Measurements from ENCODE around the gene MAD1L1.

Gene MAD1L1

GRCh38 chr7:2033586-2034135 is 199.1 kb downstream of the MAD1L1 start:
- no peak for DNase-seq (ENCODE audit: low read depth in 1 of 2, low spot score in 1 of 2)

DNA sequence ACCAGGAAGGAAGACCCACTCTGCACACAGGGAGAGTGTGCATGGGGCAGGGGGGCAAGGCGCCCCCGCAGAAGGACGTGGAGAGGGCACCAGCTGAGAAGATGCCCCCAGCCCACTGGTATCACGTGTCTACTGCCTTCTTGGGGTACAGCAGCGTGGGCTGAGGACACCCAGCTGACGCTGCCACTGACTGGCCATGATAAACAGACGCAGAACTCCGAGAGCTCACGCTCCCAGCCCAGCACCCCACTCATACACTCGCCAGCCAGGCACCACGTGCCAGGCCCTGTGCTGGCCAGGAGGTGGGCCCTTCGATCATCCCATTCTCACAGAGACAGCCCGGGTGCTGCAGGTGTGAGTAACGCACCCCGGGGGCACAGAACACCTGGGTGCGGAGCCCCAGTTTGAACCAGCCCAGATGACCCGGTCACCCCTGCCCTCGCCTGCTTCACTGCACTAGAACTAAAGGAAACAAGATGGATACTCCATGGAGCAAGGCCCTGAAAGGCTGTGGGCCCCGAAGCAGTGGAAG is 199.8 kb downstream of the MAD1L1 start:
- DNase-seq (ENCODE audit: low read depth in 1 of 2, low spot score in 1 of 2), result no peak

- DNase-seq (ENCODE audit: low read depth in 1 of 2, low spot score in 1 of 2), result no peak
These were observed 200.5 kb downstream of the MAD1L1 start for GRCh38 chr7:2032030-2032875.

DNA sequence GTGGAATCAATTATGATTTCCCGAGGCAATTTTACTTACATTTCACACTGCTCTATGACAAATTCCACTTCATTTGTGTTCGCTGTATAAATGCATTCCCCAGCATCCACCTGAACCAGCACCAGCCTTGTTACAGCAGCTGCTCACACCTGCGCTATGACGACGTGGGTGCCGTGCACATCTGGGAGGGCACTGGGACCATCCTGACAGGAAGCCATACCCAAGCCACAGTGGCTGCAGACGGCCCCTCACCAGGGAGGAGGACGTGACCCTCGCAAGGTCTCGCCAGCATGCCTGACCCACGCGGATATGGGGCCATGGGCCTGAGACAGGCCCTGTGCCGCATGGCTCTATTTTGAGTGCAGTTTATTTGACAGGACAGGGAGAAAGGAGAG is 201.3 kb downstream of the MAD1L1 start:
- no peak for DNase-seq (ENCODE audit: low read depth in 1 of 2, low spot score in 1 of 2)

DNA sequence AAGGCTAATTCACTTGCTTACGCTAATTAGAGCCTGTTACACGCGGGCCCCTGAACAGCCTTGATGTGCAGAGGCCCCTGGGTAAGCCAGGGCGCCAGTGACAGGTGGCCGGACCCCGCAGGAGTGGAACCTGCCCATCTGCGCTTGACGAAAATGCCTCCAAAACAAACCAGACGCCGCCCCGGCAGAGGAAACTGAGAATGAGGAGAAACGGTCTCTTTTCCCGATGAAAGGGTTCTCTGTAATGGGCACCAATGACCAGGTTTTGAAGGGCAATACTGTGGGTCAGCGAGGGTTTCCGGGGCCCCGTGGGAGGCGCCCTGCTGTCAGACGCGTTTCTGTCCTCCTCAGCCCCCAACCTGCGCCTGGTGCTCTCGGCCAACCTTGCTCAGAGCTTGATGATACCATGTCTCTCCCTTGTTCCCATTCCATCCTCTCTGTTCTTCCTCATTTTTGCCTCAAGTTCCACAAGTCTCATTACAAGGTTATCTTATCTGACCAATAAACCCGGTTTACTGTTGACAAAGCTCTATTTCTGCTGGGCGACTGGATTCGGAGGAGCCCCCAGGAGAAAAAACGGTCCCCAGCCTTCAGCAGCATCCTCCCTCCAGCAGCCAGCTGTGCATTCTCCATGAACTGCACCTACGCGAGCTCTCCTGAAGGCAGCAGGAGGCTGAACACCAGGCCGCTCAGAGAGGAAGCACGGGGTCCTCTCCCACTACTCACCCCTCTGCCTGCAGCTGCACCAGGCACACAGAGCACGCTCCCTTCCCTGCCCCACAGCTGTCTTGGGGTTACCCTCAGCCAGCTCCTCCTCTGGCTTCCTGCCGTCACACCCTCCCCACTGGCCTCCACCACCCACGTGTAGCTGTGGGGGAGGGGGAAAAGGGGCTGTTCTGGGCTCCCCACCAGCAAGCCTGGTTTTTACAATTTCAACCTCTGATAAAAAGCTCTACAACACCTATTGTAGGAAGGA is 202.0 kb downstream of the MAD1L1 start:
- no peak for DNase-seq (ENCODE audit: low read depth in 1 of 2, low spot score in 1 of 2)

DNA sequence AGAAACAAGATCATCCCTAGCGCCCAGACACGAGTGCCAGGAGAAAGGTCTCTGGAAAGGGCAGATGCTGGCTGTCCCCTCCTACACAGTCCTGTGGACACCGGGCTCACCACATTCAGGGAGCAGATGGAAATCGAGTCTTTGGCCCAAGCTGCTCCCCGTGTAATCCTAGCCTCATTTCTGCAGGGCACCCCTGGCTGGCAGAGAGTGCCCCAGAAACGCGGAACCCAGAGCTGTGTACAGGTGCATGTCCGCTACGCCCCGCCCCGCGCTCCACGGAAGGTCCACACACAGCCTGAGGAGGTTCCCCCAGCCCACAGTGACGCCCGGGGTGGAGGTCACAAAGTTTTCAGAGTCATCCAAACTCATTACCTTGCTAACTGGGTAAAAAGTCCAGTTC is 202.8 kb downstream of the MAD1L1 start:
- DNase-seq (ENCODE audit: low read depth in 1 of 2, low spot score in 1 of 2), result no peak

- no peak for DNase-seq (ENCODE audit: low read depth in 1 of 2, low spot score in 1 of 2)
These were observed 203.4 kb downstream of the MAD1L1 start for GRCh38 chr7:2029211-2029905.

- DNase-seq (ENCODE audit: low read depth in 1 of 2, low spot score in 1 of 2), result no peak
These were observed 204.0 kb downstream of the MAD1L1 start for GRCh38 chr7:2028733-2029132.

DNA sequence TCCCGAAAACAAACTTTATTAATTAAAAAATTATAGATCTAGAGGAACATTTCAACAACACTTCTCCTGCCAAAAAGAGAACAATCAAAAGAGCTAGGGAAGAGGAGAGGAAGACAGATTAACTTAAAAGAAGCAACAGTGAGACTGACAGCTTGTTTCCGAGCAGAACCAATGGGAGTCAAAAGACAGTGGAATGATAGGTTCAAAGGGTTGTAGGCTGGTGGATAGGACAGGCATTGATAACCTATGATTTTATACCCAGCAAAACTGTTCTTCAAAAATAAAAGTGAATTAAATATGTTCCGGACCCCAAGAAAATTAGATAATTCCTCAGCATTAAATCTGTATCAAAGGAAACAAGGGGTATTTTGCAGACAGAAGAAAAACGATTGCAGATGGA is 207.6 kb downstream of the MAD1L1 start:
- no peak for DNase-seq (ENCODE audit: low read depth in 1 of 2, low spot score in 1 of 2)

- no peak for DNase-seq (ENCODE audit: low read depth in 1 of 2, low spot score in 1 of 2)
These were observed 208.2 kb downstream of the MAD1L1 start for GRCh38 chr7:2024567-2024918.

DNA sequence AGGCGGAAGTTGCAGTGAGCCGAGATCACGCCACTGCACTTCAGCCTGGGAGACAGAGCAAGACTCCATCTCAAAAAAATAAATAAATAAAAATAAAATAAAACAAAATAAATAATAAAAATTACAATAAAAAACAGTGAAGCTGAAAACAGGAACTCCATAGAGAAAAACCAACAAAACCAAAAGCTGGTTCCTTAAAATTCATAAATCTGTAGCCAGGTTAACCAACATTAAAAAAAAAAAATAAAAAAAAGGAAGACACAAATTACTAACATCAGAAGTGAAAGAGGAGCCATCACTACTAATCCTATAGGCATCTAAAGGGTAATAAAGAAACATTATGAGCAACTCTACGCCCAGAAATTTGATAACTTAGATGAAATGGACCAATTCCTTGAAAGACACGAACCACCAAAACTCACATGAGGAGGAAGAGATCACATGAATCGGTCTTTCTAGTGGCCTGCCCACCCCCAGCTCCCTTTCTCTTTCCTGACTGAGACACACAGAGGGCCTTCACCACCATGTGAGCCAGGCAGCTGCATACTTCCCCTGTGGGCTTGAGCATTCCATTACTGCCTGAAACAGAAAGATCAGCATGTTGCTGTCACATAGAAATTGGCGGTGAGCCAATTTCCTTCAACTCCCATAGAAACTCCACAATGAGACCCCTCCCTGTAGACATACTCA is 208.7 kb downstream of the MAD1L1 start:
- no peak for DNase-seq (ENCODE audit: low read depth in 1 of 2, low spot score in 1 of 2)

GRCh38 chr7:2022737-2023250 is 210.0 kb downstream of the MAD1L1 start:
- no peak for DNase-seq (ENCODE audit: low read depth in 1 of 2, low spot score in 1 of 2)

GRCh38 chr7:2022021-2022409 is 210.7 kb downstream of the MAD1L1 start:
- DNase-seq (ENCODE audit: low read depth in 1 of 2, low spot score in 1 of 2), result no peak

GRCh38 chr7:2019711-2020511 is 212.8 kb downstream of the MAD1L1 start:
- no peak for DNase-seq (ENCODE audit: low read depth in 1 of 2, low spot score in 1 of 2)

DNA sequence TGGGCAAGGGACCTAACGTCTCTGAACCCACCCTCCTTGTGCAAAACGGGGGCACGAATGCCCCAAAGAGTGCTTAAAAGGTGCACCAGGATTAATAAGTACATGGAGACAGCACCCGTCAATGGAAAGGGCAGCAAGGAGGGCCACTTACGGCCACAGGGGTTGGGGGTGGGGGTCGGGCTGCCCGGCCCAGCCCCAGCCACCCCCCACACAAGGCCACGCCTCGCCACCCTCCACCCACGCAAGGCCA is 213.4 kb downstream of the MAD1L1 start:
- DNase-seq (ENCODE audit: low read depth in 1 of 2, low spot score in 1 of 2), result no peak

- DNase-seq (ENCODE audit: low read depth in 1 of 2, low spot score in 1 of 2), result no peak
These were observed 213.9 kb downstream of the MAD1L1 start for GRCh38 chr7:2018569-2019460.

GRCh38 chr7:2017914-2018568 is 214.7 kb downstream of the MAD1L1 start:
- DNase-seq (ENCODE audit: low read depth in 1 of 2, low spot score in 1 of 2), result no peak

GRCh38 chr7:2017481-2017891 is 215.3 kb downstream of the MAD1L1 start:
- DNase-seq (ENCODE audit: low read depth in 1 of 2, low spot score in 1 of 2), result no peak
